C4-2B (cell line): ENCODE measurements around the gene DPYSL3.
A peak's percentile ranks its signal among the peaks of the same experiment; 100 is the strongest.

Source experiments
- H3K27ac ChIP-seq: fragments of 450-650 bp; 2 replicates; pipeline ENCODE4 v1.5.1; 2017
- ZFX ChIP-seq: fragments of 450-650 bp; IDR thresholded peaks from 2 replicates; pipeline ENCODE4 v1.6.1; 2017
- TF ChIP-seq, protein P1 (sequence below): fragments of 450-650 bp; conservative IDR thresholded peaks from 2 replicates; pipeline ENCODE4 v1.5.1; 2017; ENCODE audit warnings: mild to moderate bottlenecking

Gene DPYSL3

DNA sequence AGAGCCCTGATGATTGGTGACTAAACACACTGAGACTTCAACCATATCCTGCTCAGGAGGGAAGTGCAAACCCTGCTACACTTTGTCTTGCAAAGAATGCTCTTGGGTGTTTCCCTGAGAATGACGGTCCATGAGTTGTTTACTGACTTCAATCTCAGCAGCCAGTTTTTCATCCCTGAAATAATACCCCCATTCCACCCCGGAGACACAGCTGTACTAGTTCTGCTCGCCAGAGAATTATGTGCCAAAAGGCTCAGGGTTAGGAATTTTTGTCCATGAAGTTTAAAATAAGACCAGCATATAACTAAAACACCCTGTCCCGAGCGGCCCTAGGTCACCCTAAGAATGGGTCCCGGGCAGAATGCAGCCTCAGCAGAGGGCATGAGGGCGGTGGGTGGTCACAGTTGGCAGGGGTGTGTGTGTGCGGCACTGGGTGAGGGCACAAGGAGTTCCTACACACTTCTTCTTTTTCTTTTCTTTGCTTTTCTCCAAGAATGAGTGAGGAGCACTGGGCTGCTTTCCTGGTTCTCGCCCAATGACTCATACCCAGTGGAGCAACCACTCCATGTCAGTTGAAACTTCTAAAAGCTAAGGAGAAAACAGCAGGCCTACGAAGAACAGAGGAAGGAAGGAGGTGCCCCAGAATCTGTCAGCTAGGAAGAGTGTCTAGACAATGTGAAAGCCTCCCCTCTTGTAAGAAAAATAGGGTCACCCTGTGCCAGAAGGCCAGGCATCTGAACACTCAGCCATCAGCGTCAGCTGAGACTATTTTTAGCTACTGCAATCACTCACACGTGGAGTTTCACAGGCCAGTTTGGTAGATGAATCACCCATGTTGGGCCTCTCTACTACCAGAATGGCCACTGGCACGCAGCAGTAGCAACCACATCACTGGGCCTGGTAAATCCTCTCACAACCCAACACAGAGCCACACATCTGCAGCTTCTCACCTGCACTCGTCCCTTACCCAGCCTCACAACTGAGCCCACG is 105.9 kb downstream of the DPYSL3 start:
- TF ChIP-seq, protein P1, sequence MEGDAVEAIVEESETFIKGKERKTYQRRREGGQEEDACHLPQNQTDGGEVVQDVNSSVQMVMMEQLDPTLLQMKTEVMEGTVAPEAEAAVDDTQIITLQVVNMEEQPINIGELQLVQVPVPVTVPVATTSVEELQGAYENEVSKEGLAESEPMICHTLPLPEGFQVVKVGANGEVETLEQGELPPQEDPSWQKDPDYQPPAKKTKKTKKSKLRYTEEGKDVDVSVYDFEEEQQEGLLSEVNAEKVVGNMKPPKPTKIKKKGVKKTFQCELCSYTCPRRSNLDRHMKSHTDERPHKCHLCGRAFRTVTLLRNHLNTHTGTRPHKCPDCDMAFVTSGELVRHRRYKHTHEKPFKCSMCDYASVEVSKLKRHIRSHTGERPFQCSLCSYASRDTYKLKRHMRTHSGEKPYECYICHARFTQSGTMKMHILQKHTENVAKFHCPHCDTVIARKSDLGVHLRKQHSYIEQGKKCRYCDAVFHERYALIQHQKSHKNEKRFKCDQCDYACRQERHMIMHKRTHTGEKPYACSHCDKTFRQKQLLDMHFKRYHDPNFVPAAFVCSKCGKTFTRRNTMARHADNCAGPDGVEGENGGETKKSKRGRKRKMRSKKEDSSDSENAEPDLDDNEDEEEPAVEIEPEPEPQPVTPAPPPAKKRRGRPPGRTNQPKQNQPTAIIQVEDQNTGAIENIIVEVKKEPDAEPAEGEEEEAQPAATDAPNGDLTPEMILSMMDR, result no peak
- TF ChIP-seq ZFX, result no peak
- no peak overlapping the region for H3K27ac ChIP-seq

- no peak for TF ChIP-seq ZFX
- TF ChIP-seq, protein P1, result no peak
- H3K27ac ChIP-seq, result no peak overlapping the region
Measured at GRCh38 chr5:147400881-147401280, 109.0 kb downstream of the DPYSL3 start.

GRCh38 chr5:147400126-147400809 is 109.6 kb downstream of the DPYSL3 start:
- no peak overlapping the region for H3K27ac ChIP-seq
- no peak for TF ChIP-seq ZFX
- TF ChIP-seq, protein P1, result no peak

DNA sequence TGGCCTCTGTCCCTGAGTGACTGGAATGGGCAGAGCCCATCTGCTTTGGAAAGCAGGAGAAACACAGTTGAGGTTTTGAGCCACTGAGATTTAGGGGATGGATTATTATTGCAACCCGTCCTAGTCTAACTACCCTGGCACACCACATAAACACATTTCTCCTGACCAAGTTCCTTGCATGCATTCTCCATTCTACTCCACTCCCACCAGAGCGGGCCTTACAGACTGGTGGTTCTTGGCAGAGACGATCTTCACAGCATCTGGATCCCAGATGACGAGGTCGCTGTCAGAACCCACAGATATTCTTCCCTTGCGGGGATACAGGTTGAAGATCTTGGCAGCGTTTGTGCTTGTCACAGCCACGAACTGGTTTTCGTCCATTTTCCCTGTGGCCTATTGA is 111.0 kb downstream of the DPYSL3 start:
- TF ChIP-seq, protein P1, result no peak
- no peak for TF ChIP-seq ZFX
- no peak overlapping the region for H3K27ac ChIP-seq

GRCh38 chr5:147397616-147398015 is 112.3 kb downstream of the DPYSL3 start:
- H3K27ac ChIP-seq, result no peak overlapping the region
- no peak for TF ChIP-seq ZFX
- TF ChIP-seq, protein P1, result peak; percentile 20

GRCh38 chr5:147396070-147396823 is 113.6 kb downstream of the DPYSL3 start:
- no peak for TF ChIP-seq ZFX
- TF ChIP-seq, protein P1, result no peak
- H3K27ac ChIP-seq, result no peak overlapping the region
